ENCODE results near the gene COL20A1. TPM values are rescaled to one million over a fixed set of nuclear protein-coding genes. Genes with fewer than 3 reads are reported as not detected.
"Not testable (repeated sequence)": the region's sequence is repeated elsewhere in the genome, so short reads cannot be mapped to it uniquely, and the experiment has no call there.

The COL20A1 gene
- total and polyA plus RNA-seq, 5 experiments from 2014 or later: 0.25 TPM; not detected in 4

- POLR2A ChIA-PET: no interaction called here
- H3K9me3 Mint-ChIP-seq: no peaks in the 10 kb centered on the region
- H3K27ac Mint-ChIP-seq: no peak overlapping the region
- no peak overlapping the region for H3K4me3 Mint-ChIP-seq
- H3K36me3 Mint-ChIP-seq: no peaks in the 10 kb centered on the region
- DNase-seq (no peak), ATAC-seq (no peak)
- H3K4me1 Mint-ChIP-seq: peaks cover 0 to 3% (median 2%) of the 10 kb centered on the region in 4 donors
- peaks cover 7 to 38% (median 16%) of the 10 kb centered on the region in 5 donors for H3K27me3 Mint-ChIP-seq
Measured at GRCh38 chr20:63377951-63378381, 85.0 kb downstream of the COL20A1 start.

- POLR2A ChIA-PET: no interaction called here
- Mint-ChIP-seq H3K36me3 (no peaks in the 10 kb centered on the region), H3K4me1 (peaks cover 0 to 3% (median 2%) of the 10 kb centered on the region in 4 donors), H3K27me3 (peaks cover 7 to 43% (median 19%) of the 10 kb centered on the region in 5 donors), H3K4me3 (no peak overlapping the region), H3K9me3 (no peaks in the 10 kb centered on the region), H3K27ac (no peak overlapping the region)
- no peak for DNase-seq
- ATAC-seq: no peak
Measured at GRCh38 chr20:63378626-63379025, 85.6 kb downstream of the COL20A1 start.

GRCh38 chr20:63379296-63379695 lies 86.3 kb downstream of the COL20A1 start:
- H3K27ac Mint-ChIP-seq: no peak overlapping the region
- POLR2A ChIA-PET: no interaction called here
- no peaks in the 10 kb centered on the region for H3K9me3 Mint-ChIP-seq
- DNase-seq (no peak), ATAC-seq (no peak)
- no peaks in the 10 kb centered on the region for H3K36me3 Mint-ChIP-seq
- no peak overlapping the region for H3K4me3 Mint-ChIP-seq
- H3K4me1 Mint-ChIP-seq: peaks cover 0 to 3% (median 2%) of the 10 kb centered on the region in 4 donors
- H3K27me3 Mint-ChIP-seq: peaks cover 7 to 45% (median 17%) of the 10 kb centered on the region in 5 donors

DNA sequence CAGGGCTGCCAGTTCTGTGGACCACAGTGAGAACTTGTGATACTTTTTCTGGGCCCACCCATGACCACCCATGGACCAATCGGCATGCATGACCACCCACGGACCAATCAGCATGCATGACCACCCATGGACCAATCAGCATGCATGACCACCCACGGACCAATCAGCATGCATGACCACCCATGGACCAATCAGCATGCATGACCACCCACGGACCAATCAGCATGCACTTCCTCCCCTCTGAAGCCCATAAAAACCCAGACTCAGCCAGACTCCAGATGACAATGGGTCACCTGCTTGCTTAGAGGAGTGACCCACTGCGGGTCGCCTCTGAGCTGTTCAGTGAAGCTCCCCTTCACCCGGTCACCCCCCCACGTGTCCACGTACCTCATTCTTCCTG lies 86.9 kb downstream of the COL20A1 start:
- Mint-ChIP-seq H3K27me3 (peaks cover 7 to 45% (median 17%) of the 10 kb centered on the region in 5 donors), H3K27ac (peak overlapping the region in 1 of 10 donors; percentile 43)
- H3K36me3 Mint-ChIP-seq, H3K9me3 Mint-ChIP-seq, H3K4me3 Mint-ChIP-seq, H3K4me1 Mint-ChIP-seq, ATAC-seq, DNase-seq: not testable (repeated sequence)
- POLR2A ChIA-PET: interaction anchor here (0.7 kb wide), 1 partner anchor 613 kb away, joined by 4 read pairs; no protein-coding TSS in a partner anchor

GRCh38 chr20:63380346-63380870 lies 87.4 kb downstream of the COL20A1 start:
- no peak for ATAC-seq
- DNase-seq: no peak
- Mint-ChIP-seq H3K36me3 (peaks cover 0 to 2% (median 0%) of the 10 kb centered on the region in 3 donors), H3K27ac (peak overlapping the region in 1 of 10 donors; percentile 43), H3K27me3 (peaks cover 7 to 45% (median 19%) of the 10 kb centered on the region in 5 donors), H3K4me3 (no peak overlapping the region), H3K4me1 (peaks cover 0 to 3% (median 2%) of the 10 kb centered on the region in 4 donors), H3K9me3 (peaks cover 0 to 9% (median 3%) of the 10 kb centered on the region in 9 donors)
- POLR2A ChIA-PET: interaction anchor here (0.7 kb wide), 1 partner anchor 612 kb away, joined by 4 read pairs; no protein-coding TSS in a partner anchor

DNA sequence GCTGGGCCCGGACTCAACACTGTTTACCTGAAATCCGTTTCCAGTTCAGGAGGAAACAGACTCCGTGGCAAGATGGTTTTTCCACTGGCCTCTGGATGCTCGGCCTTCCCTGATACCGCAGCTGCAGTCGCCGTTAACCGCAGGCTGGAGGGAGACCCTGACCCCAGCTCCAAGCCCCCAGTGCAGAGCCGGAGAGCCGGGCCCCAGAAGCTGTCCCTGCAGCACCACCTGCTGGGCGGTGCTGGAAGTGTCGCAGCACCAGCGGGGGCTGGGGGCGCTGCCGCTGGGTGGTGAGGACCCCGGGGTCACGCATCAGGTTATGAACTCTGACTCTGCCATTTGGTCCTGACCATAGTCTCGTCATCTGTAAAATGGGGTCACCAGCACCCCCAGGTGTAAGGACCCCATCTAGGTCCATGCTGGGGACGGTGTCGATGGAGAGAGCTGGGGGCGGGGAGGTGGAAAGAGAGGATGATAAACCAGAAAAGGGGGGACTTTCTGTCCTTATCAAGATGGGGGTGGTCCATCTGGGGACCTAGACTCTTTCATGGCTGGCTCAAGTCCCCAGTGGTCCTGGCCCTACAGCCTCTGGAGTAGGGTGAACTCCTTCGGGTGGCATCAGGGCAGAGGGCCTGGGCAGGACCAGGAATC lies 88.9 kb downstream of the COL20A1 start:
- DNase-seq (peak in 9 of 10 donors; percentile 8 to 52 (median 43)), ATAC-seq (peak in 1 of 2 donors; percentile 35)
- peaks cover 3 to 19% (median 9%) of the 10 kb centered on the region in 9 donors for H3K9me3 Mint-ChIP-seq
- H3K4me3 Mint-ChIP-seq: no peak overlapping the region
- POLR2A ChIA-PET: no interaction called here
- peaks cover 7 to 40% (median 19%) of the 10 kb centered on the region in 5 donors for H3K27me3 Mint-ChIP-seq
- no peak overlapping the region for H3K27ac Mint-ChIP-seq
- H3K36me3 Mint-ChIP-seq: peaks cover 0 to 7% (median 0%) of the 10 kb centered on the region in 3 donors
- peaks cover 0 to 3% (median 2%) of the 10 kb centered on the region in 4 donors for H3K4me1 Mint-ChIP-seq

- no peak for ATAC-seq
- Mint-ChIP-seq H3K4me1 (peaks cover 0 to 2% (median 0%) of the 10 kb centered on the region in 4 donors), H3K27ac (peak overlapping the region in 1 of 10 donors; percentile 5), H3K4me3 (no peak overlapping the region), H3K27me3 (peaks cover 7 to 33% (median 15%) of the 10 kb centered on the region in 5 donors), H3K36me3 (peaks cover 0 to 12% (median 0%) of the 10 kb centered on the region in 3 donors), H3K9me3 (peaks cover 3 to 21% (median 9%) of the 10 kb centered on the region in 9 donors)
- DNase-seq: no peak
- POLR2A ChIA-PET: no interaction called here
Measured at GRCh38 chr20:63382551-63383300, 89.7 kb downstream of the COL20A1 start.

GRCh38 chr20:63383556-63383955 lies 90.6 kb downstream of the COL20A1 start:
- Mint-ChIP-seq H3K4me1 (peaks cover 0 to 4% (median 0%) of the 10 kb centered on the region in 4 donors), H3K4me3 (no peak overlapping the region), H3K27ac (no peak overlapping the region), H3K36me3 (peaks cover 0 to 12% (median 0%) of the 10 kb centered on the region in 3 donors), H3K27me3 (peaks cover 6 to 30% (median 11%) of the 10 kb centered on the region in 5 donors), H3K9me3 (peaks cover 3 to 21% (median 11%) of the 10 kb centered on the region in 9 donors)
- POLR2A ChIA-PET: no interaction called here
- no peak for ATAC-seq
- DNase-seq: no peak

GRCh38 chr20:63384336-63384735 lies 91.3 kb downstream of the COL20A1 start:
- peaks cover 0 to 12% (median 2%) of the 10 kb centered on the region in 3 donors for H3K36me3 Mint-ChIP-seq
- no peak for DNase-seq
- peaks cover 2 to 24% (median 8%) of the 10 kb centered on the region in 5 donors for H3K27me3 Mint-ChIP-seq
- peaks cover 0 to 4% (median 0%) of the 10 kb centered on the region in 4 donors for H3K4me1 Mint-ChIP-seq
- no peak overlapping the region for H3K4me3 Mint-ChIP-seq
- H3K9me3 Mint-ChIP-seq: peaks cover 3 to 21% (median 11%) of the 10 kb centered on the region in 9 donors
- no peak overlapping the region for H3K27ac Mint-ChIP-seq
- ATAC-seq: no peak
- POLR2A ChIA-PET: no interaction called here

Small RNA genes within 50 kb of the gene (microRNA-seq; reads per million reads assigned to microRNA genes)
- gene MIR4326 (ENCODE audit: borderline microRNAs expressed): not detected

Other genes starting within 250 kb of the COL20A1 start
- 10 to 100 TPM; 51.8 to 53.1 TPM for gene YTHDF1, start 77.1 kb upstream of the COL20A1 start, total RNA-seq
- gene YTHDF1, start 77.1 kb upstream of the COL20A1 start, polyA plus RNA-seq: 10 to 100 TPM; 26.8 to 46.6 (median 34.1) TPM
- gene BIRC7, start 57.3 kb upstream of the COL20A1 start, total RNA-seq: not detected
- 1 to 10 TPM in 2 of 3 donors, under 1 TPM in 1; 0.43 to 3.2 (median 1.6) TPM for gene BIRC7, start 57.3 kb upstream of the COL20A1 start, polyA plus RNA-seq
- not detected for gene NKAIN4, start 38.7 kb upstream of the COL20A1 start, total RNA-seq
- gene NKAIN4, start 38.7 kb upstream of the COL20A1 start, polyA plus RNA-seq: not detected
- gene ARFGAP1, start 20.4 kb upstream of the COL20A1 start, total RNA-seq: 100 to 1,000 TPM in 1 of 2 experiments, 10 to 100 TPM in 1; 93.4 to 101 TPM
- 10 to 100 TPM; 11.5 to 19.4 (median 14.6) TPM for gene ARFGAP1, start 20.4 kb upstream of the COL20A1 start, polyA plus RNA-seq
- gene CHRNA4, start 68.2 kb downstream of the COL20A1 start, total RNA-seq: not detected
- gene CHRNA4, start 68.2 kb downstream of the COL20A1 start, polyA plus RNA-seq: not detected
- under 1 TPM; 0.30 to 0.49 TPM for gene KCNQ2, start 179.5 kb downstream of the COL20A1 start, total RNA-seq
- gene KCNQ2, start 179.5 kb downstream of the COL20A1 start, polyA plus RNA-seq: not detected
- under 1 TPM; 0.16 to 0.18 TPM for gene EEF1A2, start 205.9 kb downstream of the COL20A1 start, total RNA-seq
- not detected for gene EEF1A2, start 205.9 kb downstream of the COL20A1 start, polyA plus RNA-seq
- gene PPDPF, start 227.6 kb downstream of the COL20A1 start, total RNA-seq: 100 to 1,000 TPM; 225 to 229 TPM
- gene PPDPF, start 227.6 kb downstream of the COL20A1 start, polyA plus RNA-seq: 10 to 100 TPM; 47.4 to 93.1 (median 78.1) TPM
- gene PTK6, start 244.2 kb downstream of the COL20A1 start, total RNA-seq: under 1 TPM; 0.16 to 0.29 TPM
- gene PTK6, start 244.2 kb downstream of the COL20A1 start, polyA plus RNA-seq: under 1 TPM; 0.09 to 0.44 (median 0.15) TPM